ENCODE data around the gene VWC2.
A peak's percentile ranks its signal among the peaks of the same experiment; 100 is the strongest.
"Not testable (repeated sequence)": the region's sequence is repeated elsewhere in the genome, so short reads cannot be mapped to it uniquely, and the experiment has no call there.

VWC2 gene

DNA sequence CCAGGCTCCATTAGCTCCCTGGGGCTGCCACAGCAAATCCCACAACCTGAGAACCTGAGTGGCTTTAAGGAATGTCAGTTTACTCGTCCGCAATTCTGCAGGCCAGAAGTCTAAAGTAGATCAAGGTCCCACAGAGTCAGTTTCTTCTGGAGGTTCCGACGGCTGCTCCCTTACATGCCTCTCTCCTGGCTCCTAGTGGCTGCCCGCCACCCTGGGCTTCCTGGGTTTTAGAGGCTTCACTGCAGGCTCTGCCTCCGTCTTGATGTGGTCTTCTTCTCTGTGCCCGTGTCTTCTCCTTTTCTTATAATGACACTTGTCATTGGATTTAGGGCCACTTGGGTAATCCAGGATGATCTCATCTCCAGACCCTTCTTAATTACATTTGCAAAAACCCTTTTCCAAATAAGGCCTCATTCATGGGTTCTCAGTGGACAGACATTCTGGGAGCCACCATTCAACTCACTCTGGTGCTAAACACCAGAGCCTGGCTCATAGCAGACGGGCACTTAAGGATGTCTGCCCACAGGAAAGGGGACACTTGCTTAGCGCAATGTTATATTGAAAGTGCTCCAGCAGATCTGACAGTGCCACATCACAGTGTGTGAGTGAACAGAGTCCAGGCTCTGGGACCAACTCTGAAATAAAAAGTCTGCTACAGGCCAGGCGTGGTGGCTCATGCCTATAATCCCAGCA lies 77.6 kb downstream of the VWC2 start:
- Histone ChIP-seq H3K9me3 (ENCODE audit: control extremely low read depth in 1 of 5, control insufficient read depth in 4 of 5, insufficient read depth in 2 of 5, low read depth in 1 of 5, low read length in 4 of 5) (no peaks in the 10 kb centered on the region), H3K27me3 (replicated peaks in 2 of 5; ENCODE audit: control insufficient read depth in 4 of 5, insufficient read depth in 5 of 5, low read length in 4 of 5) (peaks cover 0 to 4% (median 0%) of the 10 kb centered on the region in 5 experiments), H3K4me1 (ENCODE audit: control extremely low read depth in 1 of 4, control insufficient read depth in 4 of 4, insufficient read depth in 4 of 4, low read length in 3 of 4) (no peaks in the 10 kb centered on the region), H3K36me3 (ENCODE audit: control insufficient read depth in 4 of 4, insufficient read depth in 4 of 4, low read length in 3 of 4) (no peaks in the 10 kb centered on the region), H3K27ac (ENCODE audit: insufficient read depth in 1 of 2, low read depth in 1 of 2, low read length in 2 of 2, poor library complexity in 1 of 2, severe bottlenecking in 2 of 2) (no peak overlapping the region), H3K4me3 (ENCODE audit: control insufficient read depth in 1 of 7, extremely low read depth in 1 of 7, insufficient read depth in 4 of 7, low read depth in 2 of 7, low read length in 6 of 7) (no peak overlapping the region)
- 94% methylated on average over 8 of the region's 10 CpGs for WGBS (ENCODE audit: insufficient coverage)
- DNase-seq = no peak
- CTCF ChIA-PET = interaction anchor here (1.6 kb wide), 1 partner anchor 8 kb away, joined by 6 read pairs; no protein-coding TSS in a partner anchor
- POLR2A ChIA-PET = no interaction called here

DNA sequence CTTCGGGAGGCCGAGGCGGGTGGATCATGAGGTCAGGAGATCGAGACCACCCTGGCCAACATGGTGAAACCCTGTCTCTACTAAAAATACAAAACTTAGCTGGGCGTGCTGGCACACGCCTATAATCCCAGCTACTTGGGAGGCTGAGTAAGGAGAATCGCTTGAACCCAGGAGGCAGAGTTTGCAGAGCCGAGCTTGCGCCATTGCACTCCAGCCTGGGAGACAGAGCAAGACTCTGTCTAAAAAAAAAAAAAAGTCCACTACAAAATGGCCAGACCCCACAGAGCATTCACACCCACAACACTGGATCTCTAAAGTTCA lies 78.1 kb downstream of the VWC2 start:
- DNase-seq; H3K4me1 ChIP-seq (ENCODE audit: control extremely low read depth in 1 of 4, control insufficient read depth in 4 of 4, insufficient read depth in 4 of 4, low read length in 3 of 4); POLR2A ChIA-PET; H3K27me3 ChIP-seq (replicated peaks in 2 of 5; ENCODE audit: control insufficient read depth in 4 of 5, insufficient read depth in 5 of 5, low read length in 4 of 5); H3K4me3 ChIP-seq (ENCODE audit: control insufficient read depth in 1 of 7, extremely low read depth in 1 of 7, insufficient read depth in 4 of 7, low read depth in 2 of 7, low read length in 6 of 7); H3K27ac ChIP-seq (ENCODE audit: insufficient read depth in 1 of 2, low read depth in 1 of 2, low read length in 2 of 2, poor library complexity in 1 of 2, severe bottlenecking in 2 of 2); H3K9me3 ChIP-seq (ENCODE audit: control extremely low read depth in 1 of 5, control insufficient read depth in 4 of 5, insufficient read depth in 2 of 5, low read depth in 1 of 5, low read length in 4 of 5); H3K36me3 ChIP-seq (ENCODE audit: control insufficient read depth in 4 of 4, insufficient read depth in 4 of 4, low read length in 3 of 4): not testable (repeated sequence)
- CTCF ChIA-PET = interaction anchor here (1.6 kb wide), 1 partner anchor 9 kb away, joined by 6 read pairs; no protein-coding TSS in a partner anchor
- 100% methylated on average over 6 of the region's 9 CpGs for WGBS (ENCODE audit: insufficient coverage)

- Histone ChIP-seq H3K4me1 (ENCODE audit: control extremely low read depth in 1 of 4, control insufficient read depth in 4 of 4, insufficient read depth in 4 of 4, low read length in 3 of 4) (no peaks in the 10 kb centered on the region), H3K4me3 (ENCODE audit: control insufficient read depth in 1 of 7, extremely low read depth in 1 of 7, insufficient read depth in 4 of 7, low read depth in 2 of 7, low read length in 6 of 7) (no peak overlapping the region), H3K27ac (ENCODE audit: insufficient read depth in 1 of 2, low read depth in 1 of 2, low read length in 2 of 2, poor library complexity in 1 of 2, severe bottlenecking in 2 of 2) (no peak overlapping the region), H3K36me3 (ENCODE audit: control insufficient read depth in 4 of 4, insufficient read depth in 4 of 4, low read length in 3 of 4) (no peaks in the 10 kb centered on the region), H3K27me3 (replicated peaks in 2 of 5; ENCODE audit: control insufficient read depth in 4 of 5, insufficient read depth in 5 of 5, low read length in 4 of 5) (peaks cover 0 to 2% (median 0%) of the 10 kb centered on the region in 5 experiments), H3K9me3 (ENCODE audit: control extremely low read depth in 1 of 5, control insufficient read depth in 4 of 5, insufficient read depth in 2 of 5, low read depth in 1 of 5, low read length in 4 of 5) (no peaks in the 10 kb centered on the region)
- POLR2A ChIA-PET = no interaction called here
- peak; percentile 38 to 71 (median 62) for DNase-seq
- CTCF ChIA-PET = interaction anchor here (1.6 kb wide), 1 partner anchor 10 kb away, joined by 6 read pairs; no protein-coding TSS in a partner anchor
- WGBS (ENCODE audit: insufficient coverage) = 78% methylated on average over 6 of the region's 11 CpGs
These were observed 79.4 kb downstream of the VWC2 start for GRCh38 chr7:49852619-49853462.

DNA sequence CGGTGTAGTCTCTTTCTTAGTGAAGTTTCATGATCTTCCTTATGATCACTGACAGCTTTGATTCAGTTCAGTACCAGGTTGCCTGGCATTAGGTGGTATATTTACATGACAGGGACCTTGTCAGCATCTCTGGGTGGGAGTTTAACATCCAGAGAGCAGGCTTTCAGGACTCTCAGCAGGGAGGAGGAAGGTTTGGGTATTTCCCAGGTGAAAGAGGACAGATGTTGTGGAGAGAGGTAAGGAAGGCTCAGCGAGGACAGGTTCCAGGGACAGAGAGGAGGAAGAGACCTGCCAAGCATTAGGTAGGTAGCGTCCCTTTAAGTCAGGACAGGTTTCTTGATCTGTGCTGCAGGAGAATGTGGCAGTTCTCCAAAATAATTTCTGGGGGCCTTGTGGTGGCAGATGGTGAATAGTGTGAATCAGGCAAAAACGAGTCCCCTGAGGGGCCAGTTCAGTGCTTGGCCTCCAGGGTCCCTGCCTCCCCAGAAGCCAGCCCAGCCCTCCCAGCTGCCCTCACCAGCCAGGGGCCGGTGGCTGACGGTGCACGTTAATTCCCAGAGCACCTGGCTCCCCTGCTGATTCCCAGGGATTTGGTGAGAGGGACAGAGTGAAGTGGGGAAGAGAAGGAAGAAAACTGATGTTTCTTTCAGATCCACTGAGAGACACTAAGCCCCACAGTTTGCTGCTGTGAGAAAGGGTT lies 82.0 kb downstream of the VWC2 start:
- no peak for DNase-seq
- POLR2A ChIA-PET = no interaction called here
- no peaks in the 10 kb centered on the region for H3K27me3 ChIP-seq (replicated peaks in 2 of 5; ENCODE audit: control insufficient read depth in 4 of 5, insufficient read depth in 5 of 5, low read length in 4 of 5)
- WGBS (ENCODE audit: insufficient coverage) = 63% methylated on average over 5 of the region's 7 CpGs
- H3K4me3 ChIP-seq (ENCODE audit: control insufficient read depth in 1 of 7, extremely low read depth in 1 of 7, insufficient read depth in 4 of 7, low read depth in 2 of 7, low read length in 6 of 7) = no peak overlapping the region
- H3K36me3 ChIP-seq (ENCODE audit: control insufficient read depth in 4 of 4, insufficient read depth in 4 of 4, low read length in 3 of 4) = no peaks in the 10 kb centered on the region
- CTCF ChIA-PET = no interaction called here
- H3K9me3 ChIP-seq (ENCODE audit: control extremely low read depth in 1 of 5, control insufficient read depth in 4 of 5, insufficient read depth in 2 of 5, low read depth in 1 of 5, low read length in 4 of 5) = no peaks in the 10 kb centered on the region
- no peaks in the 10 kb centered on the region for H3K4me1 ChIP-seq (ENCODE audit: control extremely low read depth in 1 of 4, control insufficient read depth in 4 of 4, insufficient read depth in 4 of 4, low read length in 3 of 4)
- no peak overlapping the region for H3K27ac ChIP-seq (ENCODE audit: insufficient read depth in 1 of 2, low read depth in 1 of 2, low read length in 2 of 2, poor library complexity in 1 of 2, severe bottlenecking in 2 of 2)

- ChIA-PET CTCF (no interaction called here), POLR2A (no interaction called here)
- Histone ChIP-seq H3K4me3 (ENCODE audit: control insufficient read depth in 1 of 7, extremely low read depth in 1 of 7, insufficient read depth in 4 of 7, low read depth in 2 of 7, low read length in 6 of 7) (no peak overlapping the region), H3K27ac (ENCODE audit: insufficient read depth in 1 of 2, low read depth in 1 of 2, low read length in 2 of 2, poor library complexity in 1 of 2, severe bottlenecking in 2 of 2) (no peak overlapping the region), H3K4me1 (ENCODE audit: control extremely low read depth in 1 of 4, control insufficient read depth in 4 of 4, insufficient read depth in 4 of 4, low read length in 3 of 4) (no peaks in the 10 kb centered on the region), H3K9me3 (ENCODE audit: control extremely low read depth in 1 of 5, control insufficient read depth in 4 of 5, insufficient read depth in 2 of 5, low read depth in 1 of 5, low read length in 4 of 5) (no peaks in the 10 kb centered on the region), H3K36me3 (ENCODE audit: control insufficient read depth in 4 of 4, insufficient read depth in 4 of 4, low read length in 3 of 4) (no peaks in the 10 kb centered on the region), H3K27me3 (replicated peaks in 2 of 5; ENCODE audit: control insufficient read depth in 4 of 5, insufficient read depth in 5 of 5, low read length in 4 of 5) (no peaks in the 10 kb centered on the region)
- 89% methylated on average over 1 of the region's 1 CpG for WGBS (ENCODE audit: insufficient coverage)
- no peak for DNase-seq
These were observed 86.9 kb downstream of the VWC2 start for GRCh38 chr7:49860293-49860692.

- POLR2A ChIA-PET = no interaction called here
- H3K36me3 ChIP-seq (ENCODE audit: control insufficient read depth in 4 of 4, insufficient read depth in 4 of 4, low read length in 3 of 4) = no peaks in the 10 kb centered on the region
- H3K27me3 ChIP-seq (replicated peaks in 2 of 5; ENCODE audit: control insufficient read depth in 4 of 5, insufficient read depth in 5 of 5, low read length in 4 of 5) = no peaks in the 10 kb centered on the region
- no peaks in the 10 kb centered on the region for H3K9me3 ChIP-seq (ENCODE audit: control extremely low read depth in 1 of 5, control insufficient read depth in 4 of 5, insufficient read depth in 2 of 5, low read depth in 1 of 5, low read length in 4 of 5)
- no peak overlapping the region for H3K27ac ChIP-seq (ENCODE audit: insufficient read depth in 1 of 2, low read depth in 1 of 2, low read length in 2 of 2, poor library complexity in 1 of 2, severe bottlenecking in 2 of 2)
- 92% methylated on average over 9 of the region's 10 CpGs for WGBS (ENCODE audit: insufficient coverage)
- no peaks in the 10 kb centered on the region for H3K4me1 ChIP-seq (ENCODE audit: control extremely low read depth in 1 of 4, control insufficient read depth in 4 of 4, insufficient read depth in 4 of 4, low read length in 3 of 4)
- no peak for DNase-seq
- CTCF ChIA-PET = no interaction called here
- no peak overlapping the region for H3K4me3 ChIP-seq (ENCODE audit: control insufficient read depth in 1 of 7, extremely low read depth in 1 of 7, insufficient read depth in 4 of 7, low read depth in 2 of 7, low read length in 6 of 7)
These were observed 92.8 kb downstream of the VWC2 start for GRCh38 chr7:49866076-49866735.

Measured in common myeloid progenitor, CD34-positive (primary cell).